Stimulated activated CD8-positive, alpha-beta memory T cell treated with anti-CD3 and anti-CD28 coated beads, Interleukin-4, amount 100 ng/mL, for 48 hours (primary cell): ENCODE data around the gene ZIC3.

Experiments used
- DNase-seq: peaks from one replicate; pipeline ENCODE4 v3.0.0-alpha.2; 2020

Gene ZIC3

GRCh38 chrX:137574102-137574783 lies 8.3 kb downstream of the ZIC3 start:
- no peak for DNase-seq

- DNase-seq: no peak
Observed at GRCh38 chrX:137574784-137575293, 8.9 kb downstream of the ZIC3 start.

GRCh38 chrX:137575596-137576255 lies 9.8 kb downstream of the ZIC3 start:
- DNase-seq: no peak

GRCh38 chrX:137587151-137587550 lies 21.2 kb downstream of the ZIC3 start:
- no peak for DNase-seq

- no peak for DNase-seq
Observed at GRCh38 chrX:137600769-137601168, 34.8 kb downstream of the ZIC3 start.
